NK-92 (cell line): ENCODE measurements around the gene TMEM95.
"Not testable (repeated sequence)": the region's sequence is repeated elsewhere in the genome, so short reads cannot be mapped to it uniquely, and the experiment has no call there.

ENCODE experiments used
- DNase-seq: peaks from one replicate; lab custom pipeline; 2025; ENCODE audit not compliant: unreplicated experiment; lab: John Stamatoyannopoulos, UW

The TMEM95 gene

GRCh38 chr17:7323731-7324437 is 31.1 kb upstream of the TMEM95 start:
- DNase-seq: no peak

GRCh38 chr17:7324438-7324779 is 30.5 kb upstream of the TMEM95 start:
- no peak for DNase-seq

GRCh38 chr17:7325031-7325528 is 29.9 kb upstream of the TMEM95 start:
- no peak for DNase-seq

GRCh38 chr17:7326186-7326585 is 28.8 kb upstream of the TMEM95 start:
- DNase-seq: no peak

GRCh38 chr17:7327056-7327455 is 27.9 kb upstream of the TMEM95 start:
- DNase-seq: no peak

- no peak for DNase-seq
Observed at GRCh38 chr17:7327501-7327900, 27.5 kb upstream of the TMEM95 start.

- no peak for DNase-seq
Observed at GRCh38 chr17:7328009-7328408, 26.9 kb upstream of the TMEM95 start.

GRCh38 chr17:7328840-7329373 is 26.0 kb upstream of the TMEM95 start, which contains the start of gene NEURL4:
Gene NEURL4 (minus strand): TSS chr17:7329335. CDS start chr17:7329312, 23 bp downstream.
- DNase-seq: no peak

- DNase-seq: peak; percentile 77
Observed at GRCh38 chr17:7329374-7329996, 25.5 kb upstream of the TMEM95 start.

- DNase-seq: no peak
Observed at GRCh38 chr17:7329997-7330637, 24.8 kb upstream of the TMEM95 start.

GRCh38 chr17:7330638-7331015 is 24.3 kb upstream of the TMEM95 start:
- DNase-seq: no peak

- DNase-seq: no peak
Observed at GRCh38 chr17:7332111-7332510, 22.8 kb upstream of the TMEM95 start.

GRCh38 chr17:7332600-7333069 is 22.3 kb upstream of the TMEM95 start:
- not testable (repeated sequence) for DNase-seq

GRCh38 chr17:7334938-7335538 is 19.9 kb upstream of the TMEM95 start:
- DNase-seq: no peak

GRCh38 chr17:7335765-7336164 is 19.2 kb upstream of the TMEM95 start:
- DNase-seq: not testable (repeated sequence)

- DNase-seq: peak; percentile 20
Observed at GRCh38 chr17:7336240-7337175, 18.4 kb upstream of the TMEM95 start, which contains the start of gene ACAP1. Gene ACAP1 (plus strand): TSS chr17:7336529. CDS start chr17:7336735, 206 bp downstream.

- not testable (repeated sequence) for DNase-seq
Observed at GRCh38 chr17:7337600-7337999, 17.4 kb upstream of the TMEM95 start.

- DNase-seq: no peak
Observed at GRCh38 chr17:7340179-7340578, 14.8 kb upstream of the TMEM95 start.

GRCh38 chr17:7341842-7342241 is 13.1 kb upstream of the TMEM95 start:
- DNase-seq: no peak

- no peak for DNase-seq
Observed at GRCh38 chr17:7343250-7343649, 11.7 kb upstream of the TMEM95 start.
